ENCODE measurements around the gene TAX1BP1.

DNA sequence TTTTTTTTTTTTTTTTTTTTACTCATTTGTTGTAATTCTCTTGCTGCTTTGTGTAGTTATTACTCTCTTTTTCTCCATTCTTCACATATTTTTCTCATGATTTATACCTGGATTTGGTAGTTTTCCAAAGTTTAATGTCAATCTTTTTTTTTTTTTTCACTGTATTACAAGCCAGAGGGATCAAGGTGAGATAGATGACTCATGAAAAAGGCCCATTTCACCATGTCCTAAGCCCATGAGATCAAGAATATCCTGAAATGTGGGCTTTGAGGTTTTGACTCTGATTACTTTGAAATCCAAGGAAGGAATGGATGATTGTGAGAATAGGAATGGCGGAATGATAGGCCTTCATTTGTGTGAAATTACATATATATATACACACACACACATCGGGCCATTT lies 31.1 kb downstream of the TAX1BP1 start:
- TF ChIP-seq, protein P1, sequence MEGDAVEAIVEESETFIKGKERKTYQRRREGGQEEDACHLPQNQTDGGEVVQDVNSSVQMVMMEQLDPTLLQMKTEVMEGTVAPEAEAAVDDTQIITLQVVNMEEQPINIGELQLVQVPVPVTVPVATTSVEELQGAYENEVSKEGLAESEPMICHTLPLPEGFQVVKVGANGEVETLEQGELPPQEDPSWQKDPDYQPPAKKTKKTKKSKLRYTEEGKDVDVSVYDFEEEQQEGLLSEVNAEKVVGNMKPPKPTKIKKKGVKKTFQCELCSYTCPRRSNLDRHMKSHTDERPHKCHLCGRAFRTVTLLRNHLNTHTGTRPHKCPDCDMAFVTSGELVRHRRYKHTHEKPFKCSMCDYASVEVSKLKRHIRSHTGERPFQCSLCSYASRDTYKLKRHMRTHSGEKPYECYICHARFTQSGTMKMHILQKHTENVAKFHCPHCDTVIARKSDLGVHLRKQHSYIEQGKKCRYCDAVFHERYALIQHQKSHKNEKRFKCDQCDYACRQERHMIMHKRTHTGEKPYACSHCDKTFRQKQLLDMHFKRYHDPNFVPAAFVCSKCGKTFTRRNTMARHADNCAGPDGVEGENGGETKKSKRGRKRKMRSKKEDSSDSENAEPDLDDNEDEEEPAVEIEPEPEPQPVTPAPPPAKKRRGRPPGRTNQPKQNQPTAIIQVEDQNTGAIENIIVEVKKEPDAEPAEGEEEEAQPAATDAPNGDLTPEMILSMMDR (conservative IDR thresholded peaks at IDR 0.05; ENCODE audit: low read length) = no peak
- no peak for TF ChIP-seq EZH2phosphoT487 (IDR thresholded peaks at IDR 0.05; ENCODE audit: borderline replicate concordance, low read depth, low read length)

All from OCI-LY7 (cell line).